PFSK-1 (cell line): ENCODE data around the gene SPG7.

Source experiments
- POLR2AphosphoS5 ChIP-seq: IDR thresholded peaks from 2 replicates; pipeline ENCODE4 v1.6.1; 2012; ENCODE audit warnings: low read depth, mild to moderate bottlenecking, control low read depth, low read length, moderate library complexity
- REST ChIP-seq, 2 experiments: IDR thresholded peaks; 2 replicates each; pipeline versions ENCODE4 v1.6.1 to v1.8.0; 2011 to 2012; ENCODE audit warnings: low read depth in 2 of 2, low read length in 2 of 2, control low read depth in 1 of 2, inconsistent platforms in 1 of 2, mild to moderate bottlenecking in 1 of 2, moderate library complexity in 1 of 2; ENCODE audit not compliant: insufficient read depth in 1 of 2
- SIN3A ChIP-seq: IDR thresholded peaks from 2 replicates; pipeline ENCODE4 v1.6.1; 2012; ENCODE audit warnings: mild to moderate bottlenecking, low read length, moderate library complexity, borderline replicate concordance; ENCODE audit not compliant: insufficient read depth
- TAF1 ChIP-seq: IDR thresholded peaks from 2 replicates; pipeline ENCODE4 v1.6.1; 2012; ENCODE audit warnings: low read length, control low read depth, borderline replicate concordance; ENCODE audit not compliant: insufficient read depth

DNA sequence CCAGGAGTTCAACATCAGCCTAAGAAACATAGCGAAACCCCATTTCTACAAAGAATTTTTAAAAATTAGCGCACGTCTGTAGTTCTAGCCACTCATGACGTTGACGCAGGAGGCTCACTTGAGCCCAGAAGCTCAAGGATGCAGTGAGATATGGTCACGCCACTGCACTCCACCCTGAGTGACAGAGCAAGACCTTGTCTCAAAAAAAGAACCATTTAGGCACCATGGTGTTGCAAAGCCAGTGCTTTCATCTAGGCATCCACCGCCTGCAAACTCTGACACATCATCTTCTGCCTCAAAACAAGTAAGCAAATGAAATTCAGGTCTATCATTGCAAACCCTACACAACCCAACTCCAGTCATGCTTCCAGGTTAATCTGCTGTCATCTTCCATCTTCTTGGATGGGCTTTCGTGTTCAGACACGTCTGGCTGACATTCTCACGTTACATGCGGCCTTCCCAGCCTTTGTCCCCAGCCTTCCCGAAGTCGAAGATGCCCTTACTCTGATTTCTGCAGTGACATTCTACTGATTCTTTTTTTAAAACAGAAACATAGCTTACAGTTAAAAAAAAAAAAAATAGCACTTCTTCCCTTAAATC, 26.7 kb upstream of the SPG7 start:
- TF ChIP-seq POLR2AphosphoS5: no peak
- no peak for TF ChIP-seq SIN3A
- no peak for TF ChIP-seq TAF1
- no peak for TF ChIP-seq REST (IDR thresholded peaks at IDR 0.05; ENCODE audit: insufficient read depth in 1 of 2, low read depth in 2 of 2, low read length in 2 of 2)
